Measurements from ENCODE around the gene KHNYN. TPM values are rescaled to one million over a fixed set of nuclear protein-coding genes. Genes with fewer than 3 reads are reported as not detected.

Gene KHNYN
- total and polyA plus RNA-seq, 2 experiments from 2014 or later, result 2.7 to 28.1 TPM

DNA sequence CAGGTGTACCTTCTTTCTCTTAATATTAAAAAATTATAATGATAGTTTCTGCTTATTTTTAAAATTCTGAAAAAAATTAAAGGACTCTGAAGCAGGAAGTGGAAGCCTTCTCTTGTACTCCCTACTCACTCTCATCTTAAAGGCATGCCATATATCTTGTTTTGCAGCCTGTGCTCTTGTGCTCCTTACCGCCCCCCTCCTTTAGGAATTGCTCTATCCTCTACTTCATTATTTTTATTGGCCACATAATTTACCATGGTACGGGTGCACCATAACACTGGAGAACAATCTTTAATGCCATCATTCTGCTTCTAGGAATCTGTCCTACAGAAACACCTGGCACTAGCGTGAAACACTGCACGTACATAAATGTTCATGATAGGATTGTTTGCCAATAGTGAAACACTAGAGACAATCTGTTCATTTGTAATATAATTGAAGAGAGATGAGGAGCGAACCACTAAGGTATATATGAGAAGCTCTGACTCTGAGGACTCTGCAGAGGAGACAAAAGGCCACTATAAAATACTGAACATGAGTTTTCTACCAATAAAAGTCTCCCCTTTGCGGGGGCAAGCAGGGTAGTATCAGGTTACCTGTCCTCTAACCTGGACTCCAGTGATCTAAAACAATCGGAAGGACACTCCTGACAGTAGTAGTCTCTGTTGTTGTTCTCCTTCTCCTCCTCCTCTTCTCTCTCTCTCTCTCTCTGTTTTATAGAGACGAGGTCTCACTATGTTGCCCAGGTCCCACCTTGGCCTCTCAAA lies 37.2 kb upstream of the KHNYN start:
- no peak for TF ChIP-seq POLR2AphosphoS5 (IDR thresholded peaks at IDR 0.05; ENCODE audit: low read depth)
- TF ChIP-seq, protein P1, sequence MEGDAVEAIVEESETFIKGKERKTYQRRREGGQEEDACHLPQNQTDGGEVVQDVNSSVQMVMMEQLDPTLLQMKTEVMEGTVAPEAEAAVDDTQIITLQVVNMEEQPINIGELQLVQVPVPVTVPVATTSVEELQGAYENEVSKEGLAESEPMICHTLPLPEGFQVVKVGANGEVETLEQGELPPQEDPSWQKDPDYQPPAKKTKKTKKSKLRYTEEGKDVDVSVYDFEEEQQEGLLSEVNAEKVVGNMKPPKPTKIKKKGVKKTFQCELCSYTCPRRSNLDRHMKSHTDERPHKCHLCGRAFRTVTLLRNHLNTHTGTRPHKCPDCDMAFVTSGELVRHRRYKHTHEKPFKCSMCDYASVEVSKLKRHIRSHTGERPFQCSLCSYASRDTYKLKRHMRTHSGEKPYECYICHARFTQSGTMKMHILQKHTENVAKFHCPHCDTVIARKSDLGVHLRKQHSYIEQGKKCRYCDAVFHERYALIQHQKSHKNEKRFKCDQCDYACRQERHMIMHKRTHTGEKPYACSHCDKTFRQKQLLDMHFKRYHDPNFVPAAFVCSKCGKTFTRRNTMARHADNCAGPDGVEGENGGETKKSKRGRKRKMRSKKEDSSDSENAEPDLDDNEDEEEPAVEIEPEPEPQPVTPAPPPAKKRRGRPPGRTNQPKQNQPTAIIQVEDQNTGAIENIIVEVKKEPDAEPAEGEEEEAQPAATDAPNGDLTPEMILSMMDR (conservative IDR thresholded peaks at IDR 0.05; ENCODE audit: low read depth in 2 of 2), result peak; percentile 36 to 38
- Mint-ChIP-seq H3K9me3 (no peaks in the 10 kb centered on the region), H3K4me3 (no peak overlapping the region; the same call in 2 of the 3 replicates), H3K4me1 (peaks cover 31% of the 10 kb centered on the region), H3K36me3 (ENCODE audit: low read depth) (no peaks in the 10 kb centered on the region), H3K27ac (no peak overlapping the region), H3K27me3 (ENCODE audit: insufficient read depth, low read depth, poor library complexity) (peaks cover 7% of the 10 kb centered on the region)
- no peaks in the 10 kb centered on the region; the same call in 1 of the 2 replicates for H4K20me1 ChIP-seq (replicated peaks; ENCODE audit: insufficient read depth)
- H3K4me2 ChIP-seq, result peak overlapping the region; percentile 65
- peaks cover 7% of the 10 kb centered on the region; the same call in 1 of the 2 replicates for H3K27me3 ChIP-seq (ENCODE audit: insufficient read depth)
- peak; percentile 74 for ATAC-seq
- no peaks in the 10 kb centered on the region for H3K79me2 ChIP-seq (replicated peaks; ENCODE audit: insufficient read depth)
- no peak overlapping the region for H3K27ac ChIP-seq (ENCODE audit: low read depth)
- H3F3A ChIP-seq (replicated peaks; ENCODE audit: low read depth), result 0 out of 2 replicates have a peak, but pooled peaks cover 4% of the 10 kb centered on the region
- H3K36me3 ChIP-seq (ENCODE audit: insufficient read depth), result no peaks in the 10 kb centered on the region
- peak; percentile 45 for DNase-seq (ENCODE audit: low spot score)
- H3K4me3 ChIP-seq, result no peak overlapping the region
- H3K9me2 ChIP-seq (ENCODE audit: insufficient read depth), result no peaks in the 10 kb centered on the region
- 0 out of 2 replicates have a peak overlapping the region, but pooled peaks have one; percentile 19 for H2AFZ ChIP-seq
- H3K4me1 ChIP-seq (ENCODE audit: insufficient read depth), result peaks cover 16% of the 10 kb centered on the region; the same call in 1 of the 2 replicates

DNA sequence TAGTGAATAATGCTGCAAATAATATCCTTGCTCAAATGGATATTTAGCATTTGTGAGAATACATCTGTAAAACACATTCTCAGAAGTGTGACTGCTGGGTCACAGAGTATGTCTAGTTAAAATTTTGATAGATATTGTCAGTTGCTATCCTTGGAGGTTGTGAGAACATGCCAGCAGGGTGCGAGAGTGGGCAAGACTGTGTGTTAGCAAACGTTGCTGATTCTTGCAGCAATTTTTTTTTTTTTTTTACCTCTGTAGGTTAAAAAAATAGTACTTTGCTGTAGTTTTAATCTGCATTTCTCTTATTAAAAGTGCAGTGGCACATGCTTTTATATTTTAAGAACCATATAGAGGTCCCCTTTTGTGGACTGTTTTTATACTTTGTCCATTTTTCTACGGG lies 35.5 kb upstream of the KHNYN start:
- H3K27me3 Mint-ChIP-seq (ENCODE audit: insufficient read depth, low read depth, poor library complexity), result peaks cover 10% of the 10 kb centered on the region
- peaks cover 34% of the 10 kb centered on the region for H3K4me1 Mint-ChIP-seq
- H3K36me3 Mint-ChIP-seq (ENCODE audit: low read depth), result no peaks in the 10 kb centered on the region
- H3K4me3 Mint-ChIP-seq, result no peak overlapping the region
- Histone ChIP-seq H3K4me3 (no peak overlapping the region), H2AFZ (no peak overlapping the region), H3K4me2 (no peak overlapping the region), H3F3A (replicated peaks; ENCODE audit: low read depth) (0 out of 2 replicates have a peak, but pooled peaks cover 3% of the 10 kb centered on the region), H3K9me2 (ENCODE audit: insufficient read depth) (no peaks in the 10 kb centered on the region), H3K27me3 (ENCODE audit: insufficient read depth) (peaks cover 7% of the 10 kb centered on the region; the same call in 1 of the 2 replicates), H3K4me1 (ENCODE audit: insufficient read depth) (peaks cover 18% of the 10 kb centered on the region; the same call in 1 of the 2 replicates), H3K79me2 (replicated peaks; ENCODE audit: insufficient read depth) (no peaks in the 10 kb centered on the region), H3K27ac (ENCODE audit: low read depth) (no peak overlapping the region), H4K20me1 (replicated peaks; ENCODE audit: insufficient read depth) (no peaks in the 10 kb centered on the region; the same call in 1 of the 2 replicates), H3K36me3 (ENCODE audit: insufficient read depth) (no peaks in the 10 kb centered on the region)
- no peak for DNase-seq (ENCODE audit: low spot score)
- no peak overlapping the region for H3K27ac Mint-ChIP-seq
- no peak for ATAC-seq
- TF ChIP-seq, protein P2, sequence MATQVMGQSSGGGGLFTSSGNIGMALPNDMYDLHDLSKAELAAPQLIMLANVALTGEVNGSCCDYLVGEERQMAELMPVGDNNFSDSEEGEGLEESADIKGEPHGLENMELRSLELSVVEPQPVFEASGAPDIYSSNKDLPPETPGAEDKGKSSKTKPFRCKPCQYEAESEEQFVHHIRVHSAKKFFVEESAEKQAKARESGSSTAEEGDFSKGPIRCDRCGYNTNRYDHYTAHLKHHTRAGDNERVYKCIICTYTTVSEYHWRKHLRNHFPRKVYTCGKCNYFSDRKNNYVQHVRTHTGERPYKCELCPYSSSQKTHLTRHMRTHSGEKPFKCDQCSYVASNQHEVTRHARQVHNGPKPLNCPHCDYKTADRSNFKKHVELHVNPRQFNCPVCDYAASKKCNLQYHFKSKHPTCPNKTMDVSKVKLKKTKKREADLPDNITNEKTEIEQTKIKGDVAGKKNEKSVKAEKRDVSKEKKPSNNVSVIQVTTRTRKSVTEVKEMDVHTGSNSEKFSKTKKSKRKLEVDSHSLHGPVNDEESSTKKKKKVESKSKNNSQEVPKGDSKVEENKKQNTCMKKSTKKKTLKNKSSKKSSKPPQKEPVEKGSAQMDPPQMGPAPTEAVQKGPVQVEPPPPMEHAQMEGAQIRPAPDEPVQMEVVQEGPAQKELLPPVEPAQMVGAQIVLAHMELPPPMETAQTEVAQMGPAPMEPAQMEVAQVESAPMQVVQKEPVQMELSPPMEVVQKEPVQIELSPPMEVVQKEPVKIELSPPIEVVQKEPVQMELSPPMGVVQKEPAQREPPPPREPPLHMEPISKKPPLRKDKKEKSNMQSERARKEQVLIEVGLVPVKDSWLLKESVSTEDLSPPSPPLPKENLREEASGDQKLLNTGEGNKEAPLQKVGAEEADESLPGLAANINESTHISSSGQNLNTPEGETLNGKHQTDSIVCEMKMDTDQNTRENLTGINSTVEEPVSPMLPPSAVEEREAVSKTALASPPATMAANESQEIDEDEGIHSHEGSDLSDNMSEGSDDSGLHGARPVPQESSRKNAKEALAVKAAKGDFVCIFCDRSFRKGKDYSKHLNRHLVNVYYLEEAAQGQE (IDR thresholded peaks at IDR 0.05; ENCODE audit: unreplicated experiment), result no peak
- TF ChIP-seq, protein P1 (conservative IDR thresholded peaks at IDR 0.05; ENCODE audit: low read depth in 2 of 2), result 0 out of 4 replicates have a peak, but pooled peaks of 1 of the 2 experiments have one; percentile 17
- no peaks in the 10 kb centered on the region for H3K9me3 Mint-ChIP-seq
